GM08714 (cell line): ENCODE measurements around the gene BLM.

Experiments
- H3K4me3 ChIP-seq: fragments of 200-500 bp; sonication (Bioruptor generic); 2 replicates; pipeline ENCODE4 v1.5.1; 2014; ENCODE audit warnings: mild to moderate bottlenecking, low read length, inconsistent platforms
- ZNF274 ChIP-seq: IDR thresholded peaks from 2 replicates; pipeline ENCODE4 v1.6.1; 2012; ENCODE audit warnings: mild to moderate bottlenecking, low read depth, low read length

BLM gene

GRCh38 chr15:90808517-90809235, 91.5 kb downstream of the BLM start:
- TF ChIP-seq ZNF274, result no peak
- no peak overlapping the region for H3K4me3 ChIP-seq

- no peak overlapping the region for H3K4me3 ChIP-seq
- TF ChIP-seq ZNF274, result no peak
Measured at GRCh38 chr15:90809536-90809935, 92.4 kb downstream of the BLM start.

GRCh38 chr15:90810354-90810753, 93.2 kb downstream of the BLM start:
- no peak overlapping the region for H3K4me3 ChIP-seq
- no peak for TF ChIP-seq ZNF274

GRCh38 chr15:90812171-90812957, 95.2 kb downstream of the BLM start:
- H3K4me3 ChIP-seq, result no peak overlapping the region
- no peak for TF ChIP-seq ZNF274

- no peak for TF ChIP-seq ZNF274
- H3K4me3 ChIP-seq, result no peak overlapping the region
Measured at GRCh38 chr15:90812958-90813265, 95.8 kb downstream of the BLM start.

GRCh38 chr15:90813796-90814190, 96.6 kb downstream of the BLM start:
- TF ChIP-seq ZNF274, result no peak
- H3K4me3 ChIP-seq, result no peak overlapping the region

- no peak overlapping the region for H3K4me3 ChIP-seq
- TF ChIP-seq ZNF274, result no peak
Measured at GRCh38 chr15:90814191-90814821, 97.2 kb downstream of the BLM start.

GRCh38 chr15:90816401-90817116, 99.4 kb downstream of the BLM start:
- no peak for TF ChIP-seq ZNF274
- no peak overlapping the region for H3K4me3 ChIP-seq

GRCh38 chr15:90817117-90818057, 100.2 kb downstream of the BLM start:
- H3K4me3 ChIP-seq, result no peak overlapping the region
- TF ChIP-seq ZNF274, result no peak

- TF ChIP-seq ZNF274, result no peak
- H3K4me3 ChIP-seq, result no peak overlapping the region
Measured at GRCh38 chr15:90818251-90819210, 101.4 kb downstream of the BLM start.

GRCh38 chr15:90819390-90819789, 102.2 kb downstream of the BLM start:
- TF ChIP-seq ZNF274, result no peak
- no peak overlapping the region for H3K4me3 ChIP-seq

GRCh38 chr15:90819850-90820249, 102.7 kb downstream of the BLM start:
- H3K4me3 ChIP-seq, result no peak overlapping the region

More at GRCh38 chr15:90819850-90820249, 102.7 kb downstream of the BLM start:
- TF ChIP-seq ZNF274, result no peak
